GM10266 (cell line): ENCODE data around the gene WDFY4.

ENCODE experiments used
- DNase-seq: peaks from one replicate; pipeline ENCODE4 v3.0.0; 2012; ENCODE audit errors: extremely low spot score
- CTCF ChIP-seq: IDR thresholded peaks from 2 replicates; pipeline ENCODE4 v1.5.1; 2012; ENCODE audit warnings: mild to moderate bottlenecking, low read depth; ENCODE audit not compliant: control insufficient read depth, insufficient read depth; ENCODE audit errors: missing control alignments

The WDFY4 gene

DNA sequence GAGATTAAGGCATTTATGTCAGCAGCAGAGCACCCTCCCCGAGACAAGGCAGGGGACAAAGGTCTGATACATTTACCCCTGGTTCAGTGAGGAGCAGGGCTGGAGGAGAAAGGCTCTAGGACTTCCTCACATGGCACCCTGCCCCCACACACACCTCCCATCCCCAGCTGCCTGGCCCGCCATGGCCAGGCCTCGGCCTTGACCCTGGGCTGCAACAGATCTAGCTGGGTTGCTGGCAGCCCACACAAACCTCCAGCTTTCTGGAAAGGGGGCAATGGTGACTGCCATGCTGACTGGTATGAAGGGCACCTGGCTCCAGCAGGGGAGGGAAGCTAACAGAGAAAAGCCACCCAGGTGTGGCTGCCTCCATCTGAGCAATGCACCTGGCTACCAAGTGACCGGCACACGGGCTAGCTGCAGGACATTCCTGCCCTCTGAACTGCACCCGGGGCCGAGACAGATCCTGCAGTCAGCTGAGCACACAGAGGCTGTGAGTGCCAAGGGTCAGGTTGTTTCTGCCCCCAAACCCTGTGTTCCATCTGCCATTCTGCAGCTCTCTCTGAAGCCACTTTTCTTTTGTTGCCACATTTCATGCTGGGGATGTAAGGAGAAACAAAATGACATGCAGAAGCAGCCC is 340.8 kb downstream of the WDFY4 start:
- TF ChIP-seq CTCF: no peak
- DNase-seq: no peak

GRCh38 chr10:49028639-49029038 is 344.0 kb downstream of the WDFY4 start:
- DNase-seq: no peak
- no peak for TF ChIP-seq CTCF

DNA sequence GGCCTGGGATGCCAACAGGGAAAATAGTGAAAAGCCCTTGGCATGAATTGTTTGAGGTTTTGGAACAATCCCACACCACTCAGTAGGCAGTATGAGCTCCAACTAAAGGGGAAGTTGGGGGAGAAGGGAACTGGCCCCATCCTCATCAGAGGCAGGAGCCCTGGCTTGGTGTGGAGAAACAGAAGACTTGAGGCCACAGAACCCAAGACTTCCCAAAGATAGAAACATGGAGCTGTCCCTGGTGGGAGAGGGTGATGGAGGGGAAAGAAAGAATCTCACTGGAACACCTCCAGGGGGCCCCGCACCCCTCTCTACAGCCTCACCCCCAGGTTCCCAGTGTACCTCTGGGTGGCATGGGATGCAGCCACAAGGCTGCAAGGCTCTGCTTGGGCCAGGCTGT is 345.0 kb downstream of the WDFY4 start:
- DNase-seq: no peak

More for the DNA sequence above, 345.0 kb downstream of the WDFY4 start:
- no peak for TF ChIP-seq CTCF
